Measurements from ENCODE around the gene HCN1. TPM values are rescaled to one million over a fixed set of nuclear protein-coding genes. Genes with fewer than 3 reads are reported as not detected.
A peak's percentile ranks its signal among the peaks of the same experiment; 100 is the strongest.

HCN1 gene
- total and polyA plus RNA-seq, 2 of the 13 experiments (the other 11 are each of a cell fraction or from before 2014, with no cell fraction given) = not detected

- CTCF ChIA-PET (ENCODE audit: low intra/inter-chr PET ratio, low total read pairs) = no interaction called here
Observed at GRCh38 chr5:45521067-45521466, 175.1 kb downstream of the HCN1 start.

More at GRCh38 chr5:45521067-45521466, 175.1 kb downstream of the HCN1 start:
- Histone ChIP-seq H3K4me2 (ENCODE audit: low read depth, low read length) (no peak overlapping the region), H3K79me2 (ENCODE audit: insufficient read depth, low read length) (no peaks in the 10 kb centered on the region), H3K27me3 (ENCODE audit: control insufficient read depth in 1 of 2, insufficient read depth in 2 of 2, low read length in 2 of 2) (no peaks in the 10 kb centered on the region), H3K9ac (ENCODE audit: insufficient read depth, low read depth, low read length) (no peak overlapping the region), H3K4me3 (replicated peaks in 1 of 3; ENCODE audit: insufficient read depth in 1 of 3, low read depth in 2 of 3, low read length in 3 of 3) (no peak overlapping the region), H3K36me3 (replicated peaks in 1 of 2; ENCODE audit: control insufficient read depth in 1 of 2, insufficient read depth in 2 of 2, low read length in 2 of 2) (no peaks in the 10 kb centered on the region), H2AFZ (ENCODE audit: low read length) (no peak overlapping the region), H3K9me3 (ENCODE audit: low read length) (peaks cover 23% of the 10 kb centered on the region), H3K27ac (ENCODE audit: extremely low read length, insufficient read depth, low read length) (no peak overlapping the region), H3K4me1 (ENCODE audit: insufficient read depth, low read length) (no peaks in the 10 kb centered on the region), H4K20me1 (ENCODE audit: insufficient read depth, low read length) (no peaks in the 10 kb centered on the region)
- no TSS peak for BruUV-seq (replicated peaks)
- intact Hi-C loops (cut with micrococcal nuclease; ENCODE audit: unreplicated experiment) = loop anchor here (1.0 kb wide), 2 partner anchors 483 to 569 kb away; no protein-coding TSS in a partner anchor
- POLR2A ChIA-PET = no interaction called here
- in situ Hi-C loops (cut with HindIII; ENCODE audit: extremely low pct_ligation_motif_present, low pct_unique_long_range_greater_than_20kb) = no loop called here
- TF ChIP-seq SALL1 (CRISPR knock-in tag; IDR thresholded peaks at IDR 0.05) = no peak
- TF ChIP-seq SMARCE1 (IDR thresholded peaks at IDR 0.05; ENCODE audit: borderline replicate concordance) = no peak
- no peak for TF ChIP-seq ZSCAN21 (CRISPR knock-in tag; IDR thresholded peaks at IDR 0.05; ENCODE audit: borderline replicate concordance)
- TF ChIP-seq CREM (IDR thresholded peaks at IDR 0.05) = no peak
- TF ChIP-seq CREM (CRISPR knock-in tag; IDR thresholded peaks at IDR 0.05) = no peak
- TF ChIP-seq NCOA1 (CRISPR knock-in tag; IDR thresholded peaks at IDR 0.05) = no peak
- TF ChIP-seq POLR2AphosphoS2 (IDR thresholded peaks at IDR 0.05; ENCODE audit: low read depth, low read length) = no peak
- no peak for TF ChIP-seq MYNN (CRISPR knock-in tag; IDR thresholded peaks at IDR 0.05; ENCODE audit: low read depth)
- TF ChIP-seq ZNF337 (CRISPR knock-in tag; IDR thresholded peaks at IDR 0.05; ENCODE audit: borderline replicate concordance, low read depth) = no peak
- TF ChIP-seq CC2D1A (CRISPR knock-in tag; IDR thresholded peaks at IDR 0.05) = no peak
- no peak for TF ChIP-seq HINFP (CRISPR knock-in tag; IDR thresholded peaks at IDR 0.05; ENCODE audit: low read depth)
- TF ChIP-seq MAF1 (CRISPR knock-in tag; IDR thresholded peaks at IDR 0.05; ENCODE audit: borderline replicate concordance) = no peak
- no peak for TF ChIP-seq ZNF609 (CRISPR knock-in tag; IDR thresholded peaks at IDR 0.05; ENCODE audit: borderline replicate concordance)
- TF ChIP-seq UBTF (CRISPR knock-in tag; IDR thresholded peaks at IDR 0.05) = no peak
- no peak for TF ChIP-seq ATF3 (CRISPR knock-in tag; IDR thresholded peaks at IDR 0.05)
- no peak for TF ChIP-seq TCF7 (IDR thresholded peaks at IDR 0.05; ENCODE audit: low read depth)
- no peak for TF ChIP-seq SAFB2 (CRISPR knock-in tag; IDR thresholded peaks at IDR 0.05; ENCODE audit: borderline replicate concordance, low read depth)
- TF ChIP-seq RBM22 (optimal IDR thresholded peaks at IDR 0.05; ENCODE audit: low read length) = no peak
- ATAC-seq (no peak), DNase-seq (ENCODE audit: low spot score) (peak; percentile 2), FAIRE-seq (no peak)
- 0% methylated on average over 2 of the region's 2 CpGs for WGBS (ENCODE audit: low lambda C conversion rate)

All from HepG2 (cell line).